GM12891 (cell line): Measurements from ENCODE around the gene KCNIP1.

Source experiments
- POLR2AphosphoS5 ChIP-seq: IDR thresholded peaks from 2 replicates; pipeline ENCODE4 v1.6.1; 2011; ENCODE audit warnings: low read depth, low read length, control low read depth
- SPI1 ChIP-seq: IDR thresholded peaks from 2 replicates; pipeline ENCODE4 v1.6.1; 2011; ENCODE audit warnings: low read depth, low read length, control low read depth
- TAF1 ChIP-seq: IDR thresholded peaks from 2 replicates; pipeline ENCODE4 v1.6.1; 2011; ENCODE audit warnings: low read depth, low read length, control low read depth

DNA sequence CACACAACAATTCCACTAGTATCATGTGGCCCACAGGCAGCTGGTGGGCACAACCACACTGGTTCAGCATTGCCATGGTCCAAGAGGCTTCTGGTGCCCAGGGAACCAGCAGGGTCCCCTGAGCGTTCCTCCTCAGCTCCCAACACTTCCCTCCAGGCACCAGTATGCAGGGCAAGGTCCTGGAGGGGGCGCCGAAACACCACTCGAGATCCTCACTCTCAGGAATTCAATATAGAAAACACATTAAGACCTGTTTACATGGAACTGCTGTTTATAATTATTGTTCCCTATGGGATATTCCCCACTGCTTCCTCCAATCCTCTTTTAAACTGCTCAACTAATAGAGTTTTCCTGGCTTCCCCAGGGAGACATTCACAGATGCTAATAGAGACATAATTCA is 187.8 kb downstream of the KCNIP1 start:
- TF ChIP-seq POLR2AphosphoS5 (no peak), TAF1 (no peak), SPI1 (no peak)
